Amygdala (tissue), 56 donors: ENCODE results near the gene TRAPPC12.

Experiments used
- DNase-seq, 56 donors: peaks; one replicate each; lab custom pipeline; 2025; lab: John Stamatoyannopoulos, UW

Gene TRAPPC12

DNA sequence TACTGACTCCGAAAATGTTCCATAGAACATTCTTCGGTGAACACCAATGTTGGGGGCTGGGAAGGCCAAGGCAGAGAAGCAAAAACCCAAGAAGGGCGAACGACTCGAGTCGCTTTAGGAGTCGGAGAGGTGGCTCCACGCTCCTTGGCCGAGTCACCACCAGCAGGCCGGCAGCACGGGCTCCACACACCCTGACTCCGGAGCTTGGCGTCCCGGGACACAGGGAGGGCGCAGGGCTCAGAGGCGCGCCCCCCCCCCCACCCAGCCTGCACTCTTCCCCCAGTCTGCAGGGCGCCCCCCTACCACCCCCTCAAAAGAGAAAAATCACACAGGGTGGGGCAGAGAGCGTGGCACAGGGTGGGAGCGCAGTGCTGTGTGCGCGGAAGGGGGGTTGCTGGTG, 147.4 kb downstream of the TRAPPC12 start:
- no peak for DNase-seq

- DNase-seq, result no peak
Observed at GRCh38 chr2:3527886-3528785, 148.6 kb downstream of the TRAPPC12 start.
